Activated CD4-positive, alpha-beta T cell treated with anti-CD3 and anti-CD28 coated beads, Interleukin-2, amount 10 ng/mL, durations not matched to agents 7 days and 5 days (primary cell): ENCODE data around the gene NINJ2. TPM values are rescaled to one million over a fixed set of nuclear protein-coding genes. Genes with fewer than 3 reads are reported as not detected.

ENCODE experiments used
- CTCF ChIA-PET: fragments of 350-600 bp; sonication (Branson Sonifier 250); formaldehyde crosslinking; loops from one replicate; lab custom pipeline; 2021; ENCODE audit warnings: antibody characterized with exemption; lab: Charles Lee
- POLR2A ChIA-PET: fragments of 350-600 bp; sonication (Branson Sonifier 250); formaldehyde crosslinking; loops from one replicate; lab custom pipeline; 2021; ENCODE audit warnings: antibody characterized with exemption; lab: Charles Lee
- DNase-seq: peaks from one replicate; pipeline ENCODE4 v3.0.0-alpha.2; 2020
- H3K27ac Mint-ChIP-seq: one replicate; pipeline ENCODE4 v1.8.0; 2021; ENCODE audit warnings: mild to moderate bottlenecking, moderate library complexity, mixed read lengths
- H3K27me3 Mint-ChIP-seq: one replicate; pipeline ENCODE4 v1.8.0; 2021; ENCODE audit warnings: mixed read lengths
- H3K36me3 Mint-ChIP-seq: one replicate; pipeline ENCODE4 v1.8.0; 2021; ENCODE audit warnings: low read depth, mixed read lengths
- H3K4me1 Mint-ChIP-seq: one replicate; pipeline ENCODE4 v1.8.0; 2021; ENCODE audit warnings: mixed read lengths
- H3K4me3 Mint-ChIP-seq: one replicate; pipeline ENCODE4 v1.8.0; 2021; ENCODE audit warnings: mild to moderate bottlenecking, moderate library complexity, mixed read lengths
- H3K9me3 Mint-ChIP-seq: one replicate; pipeline ENCODE4 v1.8.0; 2021; ENCODE audit warnings: mixed read lengths
- total RNA-seq, 2 experiments: library from RNA; stranded (reverse); gene quantifications; one replicate each; pipeline ENCODE4 v1.2.3, GENCODE V29; 2021

Gene NINJ2
- total RNA-seq, 2 experiments from 2014 or later, result 6.7 to 7.4 TPM

DNA sequence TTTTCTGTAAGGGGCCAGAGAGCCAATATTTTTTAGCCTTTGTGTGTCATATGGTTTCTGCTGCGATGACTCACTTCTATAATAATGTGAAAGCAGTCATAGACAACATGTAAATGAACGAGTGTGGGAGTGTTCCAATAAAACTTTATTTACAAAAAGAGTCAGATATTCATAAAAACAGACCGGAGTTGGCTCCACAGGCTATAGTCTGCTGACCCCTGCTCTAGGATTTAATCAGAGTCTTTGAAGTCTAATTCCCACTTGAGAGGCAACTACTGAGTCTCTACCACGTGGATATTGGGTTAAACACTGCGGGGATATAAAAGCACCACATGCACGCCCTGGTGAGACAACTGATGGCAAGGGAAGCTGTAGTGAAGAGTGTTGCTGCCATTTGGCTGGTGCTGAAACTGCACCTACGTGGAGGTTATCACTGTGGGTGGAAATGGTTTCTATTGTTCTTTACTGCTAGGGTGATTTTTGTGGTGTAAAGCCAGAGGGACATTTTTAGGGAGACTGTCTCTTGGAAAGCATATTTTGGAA is 3.6 kb upstream of the NINJ2 start:
- ChIA-PET CTCF (interaction anchor here (0.6 to 2.9 kb wide), 10 partner anchors 10 to 148 kb away, joined by 3 to 11 read pairs (median 4); partner anchors contain the start of gene WNK1), POLR2A (no interaction called here)
- Mint-ChIP-seq H3K27ac (peak overlapping the region; percentile 43), H3K27me3 (no peaks in the 10 kb centered on the region), H3K4me1 (peaks cover 69% of the 10 kb centered on the region), H3K9me3 (no peaks in the 10 kb centered on the region), H3K4me3 (no peak overlapping the region), H3K36me3 (no peaks in the 10 kb centered on the region)
- no peak for DNase-seq

- Mint-ChIP-seq H3K4me3 (no peak overlapping the region), H3K4me1 (peaks cover 72% of the 10 kb centered on the region), H3K27ac (no peak overlapping the region), H3K9me3 (no peaks in the 10 kb centered on the region), H3K36me3 (no peaks in the 10 kb centered on the region), H3K27me3 (no peaks in the 10 kb centered on the region)
- no peak for DNase-seq
- ChIA-PET CTCF (interaction anchor here (0.6 to 1.6 kb wide), 4 partner anchors 30 to 148 kb away, joined by 3 to 4 read pairs (median 4); no protein-coding TSS in a partner anchor), POLR2A (interaction anchor here (0.7 kb wide), 1 partner anchor 54 kb away, joined by 3 read pairs; no protein-coding TSS in a partner anchor)
Observed at GRCh38 chr12:666066-666465, 2.8 kb upstream of the NINJ2 start.

- no peak overlapping the region for H3K4me3 Mint-ChIP-seq
- POLR2A ChIA-PET, result no interaction called here
Observed at GRCh38 chr12:664779-665092, 1.5 kb upstream of the NINJ2 start.

DNA sequence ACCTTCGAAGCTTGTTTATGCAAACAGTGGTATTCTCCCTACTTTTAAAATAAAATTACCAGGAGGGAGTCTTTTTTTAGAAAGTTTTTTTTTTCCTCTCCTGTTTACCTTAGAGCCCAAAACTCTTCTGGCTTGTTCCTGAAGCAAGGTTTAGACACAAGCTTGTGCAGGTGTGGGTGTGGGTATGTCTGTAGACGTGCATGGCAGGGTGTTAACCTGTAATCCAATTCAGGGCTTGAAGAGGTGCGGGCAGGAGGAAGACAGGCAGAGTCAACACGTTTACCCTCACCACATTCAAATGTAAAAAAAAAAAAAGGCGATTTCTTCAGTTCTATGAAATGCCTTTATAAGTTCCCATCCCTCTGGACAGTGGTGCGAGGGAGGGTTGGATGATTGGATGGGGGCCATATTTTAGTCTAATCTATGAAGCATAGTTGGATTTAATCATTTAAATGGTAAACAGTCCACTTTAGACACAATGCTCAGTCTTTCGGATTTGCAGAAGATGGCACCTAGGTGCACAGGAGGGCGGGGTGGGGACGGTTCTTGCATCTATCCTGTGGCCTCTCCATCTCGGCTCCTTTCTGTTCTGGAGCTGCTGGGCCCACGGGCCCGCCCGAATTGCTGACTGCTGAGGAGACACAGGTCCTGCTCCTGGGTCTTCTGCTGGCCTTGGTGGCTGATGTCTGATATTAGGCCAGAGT is 982 bp upstream of the NINJ2 start:
- Mint-ChIP-seq H3K36me3 (no peaks in the 10 kb centered on the region), H3K27me3 (no peaks in the 10 kb centered on the region), H3K9me3 (no peaks in the 10 kb centered on the region), H3K4me1 (peaks cover 65% of the 10 kb centered on the region), H3K4me3 (no peak overlapping the region), H3K27ac (no peak overlapping the region)
- POLR2A ChIA-PET, result no interaction called here
- CTCF ChIA-PET, result interaction anchor here (1.8 kb wide), 1 partner anchor 26 kb away, joined by 4 read pairs; no protein-coding TSS in a partner anchor
- DNase-seq, result no peak

More at GRCh38 chr12:664779-665092, 1.5 kb upstream of the NINJ2 start:
- Mint-ChIP-seq H3K36me3 (no peaks in the 10 kb centered on the region), H3K27ac (no peak overlapping the region), H3K9me3 (no peaks in the 10 kb centered on the region), H3K4me1 (peaks cover 68% of the 10 kb centered on the region), H3K27me3 (no peaks in the 10 kb centered on the region)
- CTCF ChIA-PET, result no interaction called here
- no peak for DNase-seq

DNA sequence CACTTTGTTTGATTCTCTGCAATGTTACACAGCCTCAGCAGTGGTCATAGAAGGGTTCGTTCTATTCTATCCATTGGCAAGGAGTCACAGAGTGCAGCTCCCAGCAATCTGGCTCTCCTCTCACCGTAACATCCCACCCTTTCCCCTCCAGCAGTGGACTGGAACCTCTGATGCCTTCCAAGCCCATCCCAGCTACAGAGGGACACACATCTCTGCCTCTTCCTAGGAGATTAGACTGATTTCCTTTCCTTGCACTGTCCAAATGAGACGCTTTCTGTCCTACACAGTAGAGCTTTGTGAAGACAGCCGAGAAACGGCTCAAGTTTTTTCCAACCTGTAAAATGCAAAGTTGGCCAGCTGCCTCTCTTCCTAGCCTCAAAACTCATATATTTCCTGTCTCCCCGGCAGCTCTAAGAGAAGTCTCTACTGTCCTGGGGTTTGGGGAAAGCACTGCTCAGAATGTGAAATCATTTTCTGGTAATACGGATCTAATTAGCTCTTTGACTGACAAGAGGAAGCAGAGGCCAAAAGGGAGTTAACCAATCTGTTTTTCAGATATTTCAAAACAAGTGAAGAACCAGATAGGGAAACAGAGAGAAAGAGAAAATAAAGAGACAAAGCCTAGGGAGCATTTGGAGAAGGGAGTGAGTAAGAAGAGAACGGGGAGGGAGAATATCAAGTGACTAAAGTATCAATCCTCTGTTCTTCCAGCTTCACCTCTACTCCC is 516 bp downstream of the NINJ2 start:
- peak overlapping the region; percentile 43 for H3K4me3 Mint-ChIP-seq
- peaks cover 55% of the 10 kb centered on the region for H3K4me1 Mint-ChIP-seq
- H3K9me3 Mint-ChIP-seq, result no peaks in the 10 kb centered on the region
- no peaks in the 10 kb centered on the region for H3K36me3 Mint-ChIP-seq
- POLR2A ChIA-PET, result no interaction called here
- no peak for DNase-seq
- CTCF ChIA-PET, result interaction anchor here (0.8 to 1.8 kb wide), 8 partner anchors 11 to 287 kb away, joined by 3 to 9 read pairs (median 4); partner anchors contain the start of genes RAD52 and WNK1
- no peaks in the 10 kb centered on the region for H3K27me3 Mint-ChIP-seq
- H3K27ac Mint-ChIP-seq, result peak overlapping the region; percentile 76

DNA sequence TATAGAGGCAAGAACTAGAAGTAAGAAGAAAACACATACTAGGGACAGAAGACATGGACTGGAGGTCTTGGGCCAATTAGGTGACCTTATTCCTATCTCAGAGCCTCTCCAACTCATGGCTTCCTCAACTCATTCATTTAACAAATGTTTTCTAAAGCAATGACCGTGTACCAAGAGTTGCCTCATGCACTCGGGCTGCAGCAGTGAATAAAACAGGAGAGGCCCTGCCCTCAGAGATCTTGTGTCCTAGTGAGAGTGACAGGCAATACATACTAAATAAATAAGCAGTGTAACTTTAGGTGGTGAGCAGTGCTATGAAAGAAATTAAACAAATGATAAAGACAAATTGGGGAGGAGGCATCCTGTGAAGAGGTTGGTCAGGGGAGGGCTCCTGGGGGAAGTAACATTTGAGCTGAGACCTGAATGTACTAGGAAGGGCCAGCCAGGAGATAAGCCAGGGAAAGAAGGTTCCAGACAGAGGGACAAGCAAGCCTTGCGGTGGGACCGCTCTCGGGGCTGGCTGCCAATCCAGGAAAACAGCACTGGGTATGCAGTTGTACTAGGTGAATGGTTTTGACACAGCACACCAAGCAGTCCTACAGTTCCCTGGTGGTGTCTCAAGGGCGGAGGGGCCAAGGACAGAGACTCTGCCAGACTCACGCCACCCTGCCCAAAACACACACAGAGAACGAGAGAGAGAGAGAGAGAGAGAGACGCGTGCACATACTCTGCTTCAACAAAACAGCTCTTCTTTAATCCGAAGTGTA is 1.3 kb downstream of the NINJ2 start:
- Mint-ChIP-seq H3K27ac (peak overlapping the region; percentile 3), H3K36me3 (no peaks in the 10 kb centered on the region), H3K9me3 (no peaks in the 10 kb centered on the region), H3K4me3 (peak overlapping the region; percentile 44), H3K27me3 (no peaks in the 10 kb centered on the region), H3K4me1 (peaks cover 48% of the 10 kb centered on the region)
- DNase-seq, result no peak
- ChIA-PET POLR2A (no interaction called here), CTCF (interaction anchor here (1.1 to 1.8 kb wide), 7 partner anchors 7 to 287 kb away, joined by 3 to 9 read pairs (median 5); partner anchors contain the start of genes RAD52 and WNK1)

- peaks cover 29% of the 10 kb centered on the region for H3K4me1 Mint-ChIP-seq
- no peaks in the 10 kb centered on the region for H3K27me3 Mint-ChIP-seq
- CTCF ChIA-PET, result interaction anchor here (0.6 to 1.5 kb wide), 8 partner anchors 9 to 92 kb away, joined by 3 to 8 read pairs (median 3); no protein-coding TSS in a partner anchor
- no peak for DNase-seq
- no peaks in the 10 kb centered on the region for H3K36me3 Mint-ChIP-seq
- POLR2A ChIA-PET, result no interaction called here
- no peak overlapping the region for H3K4me3 Mint-ChIP-seq
- H3K27ac Mint-ChIP-seq, result no peak overlapping the region
- H3K9me3 Mint-ChIP-seq, result no peaks in the 10 kb centered on the region
Observed at GRCh38 chr12:659090-659683, 4.1 kb downstream of the NINJ2 start.

DNA sequence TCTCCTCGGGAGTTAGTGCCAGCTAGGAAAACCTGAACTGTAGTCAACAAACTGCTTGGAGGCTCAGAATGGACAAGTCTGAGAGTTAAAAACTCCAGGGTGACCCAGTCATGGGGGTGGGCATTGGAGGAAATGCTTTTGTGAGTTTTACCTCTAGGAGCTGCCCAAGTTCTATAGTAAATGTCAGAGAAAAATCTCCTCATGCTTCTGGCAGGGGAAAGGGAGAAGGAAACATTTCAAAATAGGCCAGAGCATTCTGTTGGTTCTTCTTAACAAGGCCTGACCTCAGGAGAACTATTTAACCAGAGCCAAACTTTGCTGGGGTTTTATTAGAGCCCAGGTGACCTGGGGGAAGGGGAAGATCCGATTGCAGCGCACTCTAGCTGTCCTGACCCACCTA is 12.3 kb downstream of the NINJ2 start:
- Mint-ChIP-seq H3K4me1 (peaks cover 8% of the 10 kb centered on the region), H3K36me3 (no peaks in the 10 kb centered on the region), H3K4me3 (no peak overlapping the region), H3K27ac (no peak overlapping the region), H3K9me3 (no peaks in the 10 kb centered on the region), H3K27me3 (no peaks in the 10 kb centered on the region)
- CTCF ChIA-PET, result interaction anchor here (0.6 to 2.2 kb wide), 6 partner anchors 10 to 100 kb away, joined by 3 to 5 read pairs (median 4); partner anchors contain the start of gene NINJ2
- POLR2A ChIA-PET, result no interaction called here
- no peak for DNase-seq

GRCh38 chr12:647385-648085 is 15.7 kb downstream of the NINJ2 start:
- H3K27me3 Mint-ChIP-seq, result no peaks in the 10 kb centered on the region
- H3K4me1 Mint-ChIP-seq, result peaks cover 32% of the 10 kb centered on the region
- ChIA-PET CTCF (interaction anchor here (0.6 to 2.7 kb wide), 2 partner anchors 28 to 68 kb away, joined by 7 read pairs; no protein-coding TSS in a partner anchor), POLR2A (no interaction called here)
- H3K27ac Mint-ChIP-seq, result no peak overlapping the region
- no peak for DNase-seq
- peaks cover 4% of the 10 kb centered on the region for H3K36me3 Mint-ChIP-seq
- no peaks in the 10 kb centered on the region for H3K9me3 Mint-ChIP-seq
- no peak overlapping the region for H3K4me3 Mint-ChIP-seq

- DNase-seq, result no peak
- Mint-ChIP-seq H3K4me1 (peaks cover 40% of the 10 kb centered on the region), H3K36me3 (peaks cover 7% of the 10 kb centered on the region), H3K27ac (no peak overlapping the region), H3K27me3 (no peaks in the 10 kb centered on the region), H3K4me3 (no peak overlapping the region), H3K9me3 (no peaks in the 10 kb centered on the region)
- ChIA-PET CTCF (interaction anchor here (0.6 to 2.7 kb wide), 4 partner anchors 27 to 194 kb away, joined by 3 to 7 read pairs (median 4); no protein-coding TSS in a partner anchor), POLR2A (no interaction called here)
Observed at GRCh38 chr12:646442-647384, 16.5 kb downstream of the NINJ2 start.
